GM21723 (cell line): ENCODE measurements around the gene STOML1.
"Not testable (repeated sequence)": the region's sequence is repeated elsewhere in the genome, so short reads cannot be mapped to it uniquely, and the experiment has no call there.

Experiments used
- ATAC-seq: cut with Tn5 transposase; IDR thresholded peaks from one replicate; pipeline ENCODE4 v1.9.1; 2021; ENCODE audit warnings: mild to moderate bottlenecking, moderate library complexity; ENCODE audit not compliant: unreplicated experiment

The STOML1 gene

GRCh38 chr15:73965758-73966113 lies 26.4 kb downstream of the STOML1 start:
- ATAC-seq: peak; percentile 66

GRCh38 chr15:73965094-73965757 lies 26.9 kb downstream of the STOML1 start:
- peak; percentile 46 for ATAC-seq

- ATAC-seq: peak; percentile 60
Measured at GRCh38 chr15:73964736-73965093, 27.4 kb downstream of the STOML1 start.

- no peak for ATAC-seq
Measured at GRCh38 chr15:73962433-73962832, 29.7 kb downstream of the STOML1 start.

GRCh38 chr15:73960472-73961070 lies 31.5 kb downstream of the STOML1 start:
- not testable (repeated sequence) for ATAC-seq

GRCh38 chr15:73959801-73960200 lies 32.3 kb downstream of the STOML1 start:
- ATAC-seq: no peak

- ATAC-seq: no peak
Measured at GRCh38 chr15:73959012-73959581, 33.0 kb downstream of the STOML1 start.

GRCh38 chr15:73957785-73958184 lies 34.3 kb downstream of the STOML1 start:
- ATAC-seq: no peak

- ATAC-seq: no peak
Measured at GRCh38 chr15:73957276-73957675, 34.8 kb downstream of the STOML1 start.

GRCh38 chr15:73956743-73957135 lies 35.4 kb downstream of the STOML1 start:
- no peak for ATAC-seq

- ATAC-seq: no peak
Measured at GRCh38 chr15:73955861-73956742, 36.0 kb downstream of the STOML1 start.

- ATAC-seq: no peak
Measured at GRCh38 chr15:73955326-73955725, 36.8 kb downstream of the STOML1 start.

- no peak for ATAC-seq
Measured at GRCh38 chr15:73954188-73955145, 37.6 kb downstream of the STOML1 start.

- ATAC-seq: no peak
Measured at GRCh38 chr15:73952913-73953750, 39.0 kb downstream of the STOML1 start.

- ATAC-seq: no peak
Measured at GRCh38 chr15:73952171-73952912, 39.8 kb downstream of the STOML1 start.

- no peak for ATAC-seq
Measured at GRCh38 chr15:73951601-73952000, 40.5 kb downstream of the STOML1 start.

- peak; percentile 76 for ATAC-seq
Measured at GRCh38 chr15:73950831-73951561, 41.1 kb downstream of the STOML1 start.

GRCh38 chr15:73950479-73950830 lies 41.6 kb downstream of the STOML1 start:
- ATAC-seq: no peak
